ENCODE results near the gene IQSEC1. TPM values are rescaled to one million over a fixed set of nuclear protein-coding genes. Genes with fewer than 3 reads are reported as not detected.

The IQSEC1 gene
- total and polyA plus RNA-seq, 2 of the 8 experiments (the other 6 are each of a cell fraction or from before 2014, with no cell fraction given), result 6.8 to 28.8 TPM

- Histone ChIP-seq H2BK5ac (ENCODE audit: low read depth, low read length) (no peak overlapping the region), H3K4me2 (ENCODE audit: insufficient read depth in 1 of 2, low read depth in 2 of 2, low read length in 2 of 2) (no peak overlapping the region), H3K27me3 (replicated peaks in 1 of 4; ENCODE audit: control insufficient read depth in 3 of 4, extremely low read depth in 1 of 4, insufficient read depth in 3 of 4, low read length in 3 of 4) (no peaks in the 10 kb centered on the region; a peak in 2 of 7 replicates), H3K36me3 (ENCODE audit: control insufficient read depth in 2 of 4, insufficient read depth in 4 of 4, low read length in 3 of 4) (no peaks in the 10 kb centered on the region; a peak in 1 of 8 replicates), H4K91ac (replicated peaks; ENCODE audit: insufficient read length, low read length) (no peak overlapping the region), H3K56ac (replicated peaks; ENCODE audit: insufficient read length, low read depth, low read length) (no peak overlapping the region), H3K4ac (replicated peaks; ENCODE audit: insufficient read length, low read depth, low read length) (no peak overlapping the region), H3K9ac (replicated peaks in 1 of 4; ENCODE audit: extremely low read depth in 1 of 4, low read depth in 3 of 4, low read length in 3 of 4) (no peak overlapping the region; a peak in 1 of 7 replicates), H3K23ac (ENCODE audit: insufficient read length) (no peak overlapping the region), H4K5ac (ENCODE audit: insufficient read length, low read depth, low read length) (no peak overlapping the region), H3K27ac (ENCODE audit: low read depth, low read length) (no peak overlapping the region), H2AK5ac (ENCODE audit: low read depth, low read length) (no peak overlapping the region), H2AFZ (ENCODE audit: low read length) (no peak overlapping the region), H3K18ac (ENCODE audit: extremely low read depth, low read length) (no peak overlapping the region), H3K23me2 (ENCODE audit: low read depth, low read length) (no peaks in the 10 kb centered on the region), H4K8ac (ENCODE audit: extremely low read depth, insufficient read depth, low read length) (no peak overlapping the region), H2BK20ac (ENCODE audit: low read length) (no peak overlapping the region), H2BK12ac (ENCODE audit: low read depth, low read length) (no peak overlapping the region), H3K79me1 (ENCODE audit: low read depth, low read length) (no peaks in the 10 kb centered on the region), H3K4me1 (replicated peaks in 1 of 4; ENCODE audit: control insufficient read depth in 3 of 4, insufficient read depth in 4 of 4, low read length in 3 of 4) (peaks cover 0 to 2% (median 2%) of the 10 kb centered on the region in 4 experiments; a peak in 2 of 7 replicates), H2BK120ac (replicated peaks; ENCODE audit: low read depth, low read length) (no peak overlapping the region), H2BK15ac (ENCODE audit: low read length) (no peak overlapping the region), H3K14ac (ENCODE audit: insufficient read length) (no peak overlapping the region), H3K79me2 (ENCODE audit: control insufficient read depth in 1 of 2, insufficient read depth in 2 of 2, low read length in 2 of 2) (no peaks in the 10 kb centered on the region), H3K4me3 (ENCODE audit: extremely low read depth in 1 of 4, insufficient read depth in 2 of 4, low read depth in 3 of 4, low read length in 4 of 4) (no peak overlapping the region), H3K9me3 (ENCODE audit: insufficient read depth in 2 of 2, low read depth in 1 of 2, low read length in 1 of 2) (no peaks in the 10 kb centered on the region), H4K20me1 (replicated peaks in 1 of 2; ENCODE audit: control insufficient read depth in 1 of 2, insufficient read depth in 2 of 2, low read length in 2 of 2) (no peaks in the 10 kb centered on the region)
- ChIA-PET POLR2A (ENCODE audit: partially characterized antibody) (interaction anchor here (0.7 to 3.0 kb wide), 4 partner anchors 16 to 53 kb away, joined by 3 to 9 read pairs (median 4); no protein-coding TSS in a partner anchor), CTCF (ENCODE audit: partially characterized antibody) (interaction anchor here (1.3 to 21.3 kb wide), 5 partner anchors 4 to 101 kb away, joined by 3 to 353 read pairs (median 9); no protein-coding TSS in a partner anchor)
- FAIRE-seq, result no peak
- WGBS, 2 experiments (ENCODE audit: extremely low coverage in 1 of 2, insufficient coverage in 1 of 2, insufficient read length in 1 of 2, insufficient replicate concordance in 2 of 2, low coverage in 1 of 2, low lambda C conversion rate in 2 of 2, missing lambda C conversion rate in 1 of 2), result 90% methylated on average over 20 of the region's 20 CpGs; no CpG with 5 or more reads in 1 of the 2 experiments
- DNase-seq (ENCODE audit: low read depth in 1 of 2, low spot score in 2 of 2), result no peak
- TF ChIP-seq NRF1 (IDR thresholded peaks at IDR 0.05; ENCODE audit: low read depth, low read length), result no peak
- no peak for TF ChIP-seq KDM4A (IDR thresholded peaks at IDR 0.05; ENCODE audit: low read depth, low read length, severe bottlenecking)
- no peak for TF ChIP-seq JUN (IDR thresholded peaks at IDR 0.05; ENCODE audit: low read depth, low read length)
- no peak for TF ChIP-seq YY1 (IDR thresholded peaks at IDR 0.05; ENCODE audit: low read depth, low read length)
- TF ChIP-seq ASH2L (IDR thresholded peaks at IDR 0.05; ENCODE audit: low read length), result no peak
- no peak for TF ChIP-seq RXRA (IDR thresholded peaks at IDR 0.05; ENCODE audit: insufficient read depth, low read depth, low read length)
- TF ChIP-seq HDAC6 (IDR thresholded peaks at IDR 0.05; ENCODE audit: low read depth, low read length), result no peak
- TF ChIP-seq BRCA1 (IDR thresholded peaks at IDR 0.05; ENCODE audit: low read depth, low read length), result no peak
- TF ChIP-seq MAFK (IDR thresholded peaks at IDR 0.05; ENCODE audit: low read depth, low read length), result no peak
- TF ChIP-seq CTCF (IDR thresholded peaks at IDR 0.05; ENCODE audit: control extremely low read depth in 1 of 3, insufficient read depth in 1 of 3, low read depth in 1 of 3, low read length in 3 of 3), result no peak
Observed at GRCh38 chr3:12884790-12885582, 188.2 kb downstream of the IQSEC1 start.
